A549 treated with Hydrocortisone at 1 μM for 4 hours (cell line): ENCODE measurements around the gene CPNE7. TPM values are rescaled to one million over a fixed set of nuclear protein-coding genes. Genes with fewer than 3 reads are reported as not detected.

ENCODE experiments used
- total RNA-seq: library from RNA; stranded (reverse); fragments of 200-300 nt; extraction: Qiagen RNA extraction; gene quantifications from 5 replicates; pipeline ENCODE4 v1.2.3, GENCODE V29; 2022

Gene CPNE7
- total RNA-seq, result 57.9 to 78.8 TPM (median 76.2 TPM) in 5 replicates

DNA sequence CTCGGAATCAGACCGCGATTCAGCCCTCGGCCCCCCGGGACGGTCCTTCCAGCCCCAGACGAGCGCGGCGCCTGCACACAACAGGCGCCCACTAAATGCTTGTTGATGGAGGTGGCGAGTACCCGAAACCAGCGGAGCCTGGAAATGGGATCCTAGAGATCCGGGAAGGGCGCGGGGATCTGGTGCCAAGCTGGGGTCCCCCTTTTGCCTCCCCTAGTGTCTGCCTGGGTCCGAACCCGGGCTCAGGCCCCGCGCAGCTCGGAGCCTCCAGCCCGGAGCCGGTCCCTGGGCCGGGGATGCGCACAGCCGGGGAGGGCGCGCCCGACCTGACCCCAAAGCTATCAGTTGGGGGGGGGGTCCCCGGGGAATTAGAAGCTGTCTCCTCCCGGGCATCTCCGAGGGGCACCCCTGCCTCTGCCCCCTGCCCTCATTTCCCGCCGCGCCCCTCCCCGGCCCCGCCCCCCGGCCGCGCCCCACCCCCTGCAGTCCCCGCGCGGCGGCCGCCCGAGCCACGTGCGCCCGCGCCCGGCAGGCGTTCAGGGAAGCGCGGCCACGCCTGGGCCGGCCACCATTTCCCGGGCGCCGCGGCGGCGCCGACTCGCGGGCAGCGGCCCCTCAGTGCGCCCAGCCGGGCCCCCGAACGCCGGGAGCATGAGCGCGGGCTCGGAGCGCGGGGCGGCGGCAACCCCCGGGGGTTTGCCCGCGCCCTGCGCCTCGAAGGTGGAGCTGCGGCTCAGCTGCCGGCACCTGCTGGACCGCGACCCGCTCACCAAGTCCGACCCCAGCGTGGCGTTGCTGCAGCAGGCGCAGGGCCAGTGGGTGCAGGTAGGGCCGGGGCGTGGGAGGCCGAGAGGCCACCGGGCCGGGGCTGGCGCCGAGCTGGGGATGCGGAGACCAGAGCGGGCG, at the start of gene CPNE7:
CPNE7 (plus strand) TSS at position 512 of the 906 bp plus-strand sequence; CDS start at position 652, 140 bp downstream.

DNA sequence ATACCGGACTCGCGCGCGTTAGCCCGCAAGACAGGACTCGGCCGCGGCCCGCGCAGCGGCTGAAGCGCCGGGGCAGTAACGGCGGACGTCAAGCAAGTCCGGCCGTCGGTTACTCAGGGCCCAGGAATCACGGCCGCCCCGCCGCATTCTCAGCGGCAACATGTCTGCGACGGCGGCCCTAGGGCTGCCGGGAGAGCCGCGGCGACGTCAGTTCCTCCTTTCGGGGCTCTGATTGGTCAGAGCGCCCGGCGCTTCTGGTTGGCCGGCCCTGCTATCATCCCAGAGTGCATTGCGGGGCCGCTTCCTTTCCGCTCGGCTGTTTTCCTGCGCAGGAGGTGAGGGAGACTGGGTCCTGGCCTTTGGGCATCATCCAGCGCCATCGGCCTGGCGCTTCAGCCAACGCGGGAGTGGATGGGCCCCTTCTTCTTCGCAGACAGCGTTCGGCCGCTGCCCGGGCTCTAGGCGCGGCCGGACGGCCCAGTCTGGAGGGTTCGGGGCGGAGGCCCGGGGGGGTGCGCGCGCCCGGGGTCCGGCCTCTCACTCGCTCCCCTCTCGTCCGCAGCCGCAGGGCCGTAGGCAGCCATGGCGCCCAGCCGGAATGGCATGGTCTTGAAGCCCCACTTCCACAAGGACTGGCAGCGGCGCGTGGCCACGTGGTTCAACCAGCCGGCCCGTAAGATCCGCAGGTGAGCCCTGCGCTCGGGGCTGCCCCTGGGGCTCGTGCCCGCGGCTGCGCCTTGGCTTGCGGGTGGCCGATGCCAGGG, 15.0 kb upstream of the CPNE7 start, which contains the start of gene RPL13:
RPL13 (plus strand) TSS at position 305 of the 764 bp plus-strand sequence; CDS start at position 583, 278 bp downstream.

DNA sequence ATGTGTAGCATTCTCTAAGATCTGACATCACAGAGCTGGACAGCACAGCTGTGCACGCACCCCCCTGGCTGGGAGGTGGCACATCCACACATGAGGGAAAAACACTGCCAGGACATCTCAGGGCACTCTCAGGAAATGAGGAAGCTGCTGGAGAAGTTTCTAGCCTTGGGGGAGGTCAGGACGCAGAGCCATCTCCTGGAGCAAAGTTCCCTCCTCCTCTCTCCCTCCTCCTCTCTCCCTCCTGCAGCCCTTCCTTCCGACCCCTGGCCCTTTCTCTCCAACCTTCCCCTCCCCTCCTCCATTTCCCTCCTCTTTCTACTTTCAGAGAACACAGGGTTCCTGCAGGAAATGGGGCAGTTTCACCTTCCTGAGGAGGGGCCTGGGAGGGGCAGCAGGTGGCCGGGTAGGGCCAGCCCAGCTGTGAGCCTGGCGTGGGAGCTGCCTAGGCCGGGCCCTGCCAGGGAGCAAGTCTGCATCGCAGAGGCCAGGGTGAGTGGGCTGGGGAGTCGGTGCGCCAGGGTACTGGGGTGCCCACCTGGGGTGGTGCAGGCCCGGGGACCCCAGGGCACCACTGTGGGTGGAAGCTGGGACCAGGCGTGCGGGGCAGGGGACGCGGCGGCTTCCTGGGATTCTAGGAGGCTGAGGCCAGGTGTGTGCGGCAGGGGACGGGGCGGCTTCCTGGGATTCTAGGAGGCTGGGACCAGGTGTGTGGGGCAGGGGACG, 37.8 kb downstream of the CPNE7 start, which contains the start of gene DPEP1:
DPEP1 (plus strand) TSS at position 412 of the 723 bp plus-strand sequence. CDS start 16,769 bp downstream, outside the sequence.

Other genes starting within 250 kb of the CPNE7 start
- 108 to 117 TPM (median 114 TPM) in 5 replicates for gene ANKRD11, start 85.2 kb upstream of the CPNE7 start, total RNA-seq
- 103 to 121 TPM (median 106 TPM) in 5 replicates for gene SPG7, start 67.4 kb upstream of the CPNE7 start, total RNA-seq
- 3,013 to 4,261 TPM (median 4,123 TPM) in 5 replicates for gene RPL13, start 15.1 kb upstream of the CPNE7 start, total RNA-seq
- 0.64 to 1.4 TPM (median 1.1 TPM) in 5 replicates for gene DPEP1, start 37.9 kb downstream of the CPNE7 start, total RNA-seq
- 89.6 to 119 TPM (median 92.0 TPM) in 5 replicates for gene CHMP1A, start 82.0 kb downstream of the CPNE7 start, total RNA-seq
- 12.0 to 17.5 TPM (median 16.5 TPM) in 5 replicates for gene SPATA33, start 82.1 kb downstream of the CPNE7 start, total RNA-seq
- 36.0 to 85.5 TPM (median 42.8 TPM) in 5 replicates for gene CDK10, start 110.9 kb downstream of the CPNE7 start, total RNA-seq
- gene SPATA2L, start 125.9 kb downstream of the CPNE7 start, total RNA-seq, result 9.0 to 13.1 TPM (median 12.6 TPM) in 5 replicates
- gene VPS9D1, start 145.1 kb downstream of the CPNE7 start, total RNA-seq, result 3.7 to 5.9 TPM (median 4.9 TPM) in 5 replicates
- gene ZNF276, start 145.8 kb downstream of the CPNE7 start, total RNA-seq, result 17.7 to 19.5 TPM (median 19.1 TPM) in 5 replicates
- gene FANCA, start 240.9 kb downstream of the CPNE7 start, total RNA-seq, result 28.7 to 35.7 TPM (median 32.1 TPM) in 5 replicates